Esophagus muscularis mucosa (tissue), 4 donors: ENCODE data around the gene TGFBR3.

Experiments used
- CTCF ChIP-seq, 3 experiments: fragments of 200-600 bp in 2 of 3; fragments of 450-650 bp in 1 of 3; sonication (generic) in 2 of 3; IDR thresholded peaks; one replicate each; pipeline ENCODE4 v1.5.1; 2017 to 2019; ENCODE audit warnings: antibody characterized with exemption in 3 of 3, mild to moderate bottlenecking in 2 of 3, moderate library complexity in 1 of 3
- EP300 ChIP-seq: sonication (generic); formaldehyde crosslinking; IDR thresholded peaks from one replicate; pipeline ENCODE4 v1.6.1; 2017; ENCODE audit warnings: antibody characterized with exemption
- POLR2A ChIP-seq: fragments of 450-650 bp; IDR thresholded peaks from one replicate; pipeline ENCODE4 v1.6.1; 2017; ENCODE audit warnings: antibody characterized with exemption, moderate library complexity, mild to moderate bottlenecking, low read depth
- POLR2AphosphoS5 ChIP-seq, 2 donors: sonication (generic); formaldehyde crosslinking; IDR thresholded peaks; one replicate each; pipeline ENCODE4 v1.6.1; 2017; ENCODE audit warnings: antibody characterized with exemption in 2 of 2

GRCh38 chr1:91763252-91763651 lies 122.7 kb downstream of the TGFBR3 start:
- TF ChIP-seq CTCF (IDR thresholded peaks at IDR 0.05) (no peak), POLR2AphosphoS5 (IDR thresholded peaks at IDR 0.05) (no peak), POLR2A (no peak), EP300 (no peak)
